Muscle of leg (tissue), 11 donors: Measurements from ENCODE around the gene NBL1. TPM values are rescaled to one million over a fixed set of nuclear protein-coding genes. Genes with fewer than 3 reads are reported as not detected.

ENCODE experiments used
- DNase-seq: peaks from one replicate; pipeline ENCODE4 v3.0.0; 2013
- H3K27ac ChIP-seq: one replicate; pipeline ENCODE4 v1.5.1; 2013; ENCODE audit warnings: mild to moderate bottlenecking, low read length, control low read depth
- H3K27me3 ChIP-seq: one replicate; pipeline ENCODE4 v1.6.1; 2013; ENCODE audit warnings: low read length; ENCODE audit not compliant: control insufficient read depth, insufficient read depth
- H3K36me3 ChIP-seq: one replicate; pipeline ENCODE4 v1.6.1; 2013; ENCODE audit warnings: low read length; ENCODE audit not compliant: control insufficient read depth, insufficient read depth
- H3K4me1 ChIP-seq: one replicate; pipeline ENCODE4 v1.6.1; 2013; ENCODE audit warnings: low read length; ENCODE audit not compliant: control insufficient read depth, insufficient read depth
- H3K4me3 ChIP-seq: one replicate; pipeline ENCODE4 v1.5.1; 2013; ENCODE audit warnings: low read length, control low read depth
- H3K9me3 ChIP-seq: replicated peaks from 2 replicates; pipeline ENCODE4 v1.6.1; 2013; ENCODE audit warnings: low read depth, low read length; ENCODE audit not compliant: control insufficient read depth
- WGBS: methylation state at CpG from one replicate; pipeline ENCODE4 v1.1.5; 2013; ENCODE audit warnings: missing lambda C conversion rate; ENCODE audit not compliant: insufficient coverage; 5-methylcytosine and 5-hydroxymethylcytosine counted together
- polyA plus RNA-seq, 8 donors: library from polyadenylated mRNA; unstranded; fragments of 120-200 nt; gene quantifications; one replicate each; pipeline versions ENCODE4 v1.2.1 to v1.2.3, GENCODE V29; 2013; ENCODE audit warnings: inconsistent platforms in 1 of 8, low replicate concordance in 1 of 8; ENCODE audit not compliant: insufficient read length in 8 of 8, insufficient read depth in 1 of 8
- total RNA-seq: library from RNA; stranded (reverse); fragments of 120-200 nt; gene quantifications from one replicate; pipeline ENCODE4 v1.2.4, GENCODE V29; 2013

Gene NBL1
- total and polyA plus RNA-seq, 9 donors, result 23.8 to 60.6 (median 42.4) TPM

- 3% methylated on average over 71 of the region's 71 CpGs for WGBS
- H3K9me3 ChIP-seq, result no peaks in the 10 kb centered on the region
- peak; percentile 49 for DNase-seq
- H3K27me3 ChIP-seq, result peaks cover 14% of the 10 kb centered on the region
- peaks cover 32% of the 10 kb centered on the region for H3K4me1 ChIP-seq
- peak overlapping the region; percentile 70 for H3K4me3 ChIP-seq
- peak overlapping the region; percentile 71 for H3K27ac ChIP-seq
- no peaks in the 10 kb centered on the region for H3K36me3 ChIP-seq
These were observed 735 bp downstream of the NBL1 start for GRCh38 chr1:19644681-19645410.

DNA sequence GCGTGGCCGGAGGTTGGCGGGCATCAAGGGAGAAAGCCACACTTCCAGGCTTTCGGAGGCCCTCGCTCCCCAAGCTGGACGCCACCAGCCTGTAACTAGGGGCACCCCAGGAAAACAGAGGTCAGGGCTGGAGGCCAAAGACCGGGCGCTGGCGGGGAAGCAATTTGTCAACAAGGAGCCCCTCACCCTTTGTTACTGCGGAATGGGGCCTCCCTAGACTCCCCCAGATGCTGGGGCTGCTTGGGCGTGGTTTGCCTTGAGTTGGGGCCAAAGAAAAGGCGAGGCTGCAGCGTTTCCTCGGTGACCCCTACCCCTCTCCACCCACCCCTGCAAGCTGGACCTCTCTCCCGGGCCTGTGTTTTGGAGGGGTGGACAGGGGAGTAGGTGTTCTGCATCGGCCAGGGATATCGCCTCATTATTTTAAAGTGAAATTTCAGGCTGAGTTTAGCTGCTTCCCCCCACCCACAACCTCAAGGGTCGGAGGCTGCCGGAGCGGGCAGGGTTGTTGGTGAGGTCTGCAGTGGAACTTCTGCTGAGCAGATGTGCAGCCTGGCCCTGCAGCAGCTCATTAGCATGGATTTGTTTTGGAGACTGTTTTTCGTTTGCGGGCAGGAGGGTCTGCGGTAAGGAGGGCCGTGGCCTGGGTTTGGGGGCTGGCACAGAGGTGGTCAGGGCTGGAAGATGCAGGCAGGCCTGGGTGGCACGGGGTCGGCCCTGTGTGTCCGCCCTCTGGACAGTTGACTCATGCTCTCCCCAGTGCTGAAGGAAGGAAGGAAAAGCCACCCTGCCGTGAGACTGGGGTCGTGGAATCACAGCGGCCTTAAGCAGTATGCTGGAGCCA, 1.5 kb downstream of the NBL1 start:
- Histone ChIP-seq H3K4me1 (peaks cover 32% of the 10 kb centered on the region), H3K27me3 (peaks cover 14% of the 10 kb centered on the region)
- DNase-seq, result peak; percentile 54

GRCh38 chr1:19646377-19647319, 2.5 kb downstream of the NBL1 start:
- no peak for DNase-seq
- WGBS, result 69% methylated on average over 5 of the region's 9 CpGs
- H3K9me3 ChIP-seq, result no peaks in the 10 kb centered on the region
- peaks cover 34% of the 10 kb centered on the region for H3K4me1 ChIP-seq
- no peak overlapping the region for H3K27ac ChIP-seq
- peaks cover 14% of the 10 kb centered on the region for H3K27me3 ChIP-seq
- no peaks in the 10 kb centered on the region for H3K36me3 ChIP-seq
- H3K4me3 ChIP-seq, result no peak overlapping the region

More for the DNA sequence above, 1.5 kb downstream of the NBL1 start:
- H3K27ac ChIP-seq, result peak overlapping the region; percentile 71
- H3K4me3 ChIP-seq, result peak overlapping the region; percentile 70
- H3K36me3 ChIP-seq, result no peaks in the 10 kb centered on the region
- 21% methylated on average over 19 of the region's 30 CpGs for WGBS
- no peaks in the 10 kb centered on the region for H3K9me3 ChIP-seq

- H3K4me3 ChIP-seq, result no peak overlapping the region
- H3K27me3 ChIP-seq, result peaks cover 14% of the 10 kb centered on the region
- no peaks in the 10 kb centered on the region for H3K9me3 ChIP-seq
- no peak for DNase-seq
- H3K4me1 ChIP-seq, result peaks cover 37% of the 10 kb centered on the region
- H3K27ac ChIP-seq, result no peak overlapping the region
- no peaks in the 10 kb centered on the region for H3K36me3 ChIP-seq
- 49% methylated on average over 15 of the region's 16 CpGs for WGBS
These were observed 3.5 kb downstream of the NBL1 start for GRCh38 chr1:19647643-19648042.

GRCh38 chr1:19648239-19648638, 4.1 kb downstream of the NBL1 start:
- no peak overlapping the region for H3K27ac ChIP-seq
- H3K4me3 ChIP-seq, result no peak overlapping the region
- H3K4me1 ChIP-seq, result peaks cover 35% of the 10 kb centered on the region
- H3K9me3 ChIP-seq, result no peaks in the 10 kb centered on the region
- WGBS, result 74% methylated on average over 14 of the region's 14 CpGs
- DNase-seq, result no peak
- H3K36me3 ChIP-seq, result no peaks in the 10 kb centered on the region
- H3K27me3 ChIP-seq, result peaks cover 11% of the 10 kb centered on the region

DNA sequence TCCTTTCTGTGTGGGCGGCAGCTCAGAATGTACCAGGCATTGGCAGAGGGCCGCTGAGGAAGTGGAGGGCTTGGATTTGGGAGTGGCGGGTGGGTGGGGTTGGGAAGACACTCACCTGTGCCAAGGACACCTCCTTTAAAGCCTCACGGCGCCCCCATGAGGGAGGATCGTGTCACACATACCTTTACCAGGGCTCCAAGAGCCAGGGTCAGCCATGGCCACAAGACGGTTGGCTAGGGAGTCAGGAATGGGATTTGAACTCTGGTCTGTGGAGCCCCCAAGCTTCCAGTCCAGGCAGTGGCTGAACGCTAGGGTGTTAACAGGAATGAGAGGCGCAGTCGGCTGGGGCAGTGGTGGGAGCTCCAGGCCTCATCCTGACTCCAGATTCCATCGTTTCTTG, 4.6 kb downstream of the NBL1 start:
- no peak for DNase-seq
- 69% methylated on average over 5 of the region's 11 CpGs for WGBS
- H3K4me1 ChIP-seq, result peaks cover 33% of the 10 kb centered on the region

GRCh38 chr1:19650416-19651140, 6.5 kb downstream of the NBL1 start:
- Histone ChIP-seq H3K4me3 (no peak overlapping the region), H3K4me1 (peaks cover 25% of the 10 kb centered on the region), H3K27me3 (peaks cover 2% of the 10 kb centered on the region), H3K27ac (no peak overlapping the region), H3K36me3 (no peaks in the 10 kb centered on the region), H3K9me3 (no peaks in the 10 kb centered on the region)
- no peak for DNase-seq
- WGBS, result 46% methylated on average over 3 of the region's 12 CpGs

More for the DNA sequence above, 4.6 kb downstream of the NBL1 start:
- H3K27me3 ChIP-seq, result peaks cover 6% of the 10 kb centered on the region
- no peak overlapping the region for H3K27ac ChIP-seq
- no peak overlapping the region for H3K4me3 ChIP-seq
- H3K9me3 ChIP-seq, result no peaks in the 10 kb centered on the region
- H3K36me3 ChIP-seq, result no peaks in the 10 kb centered on the region

DNA sequence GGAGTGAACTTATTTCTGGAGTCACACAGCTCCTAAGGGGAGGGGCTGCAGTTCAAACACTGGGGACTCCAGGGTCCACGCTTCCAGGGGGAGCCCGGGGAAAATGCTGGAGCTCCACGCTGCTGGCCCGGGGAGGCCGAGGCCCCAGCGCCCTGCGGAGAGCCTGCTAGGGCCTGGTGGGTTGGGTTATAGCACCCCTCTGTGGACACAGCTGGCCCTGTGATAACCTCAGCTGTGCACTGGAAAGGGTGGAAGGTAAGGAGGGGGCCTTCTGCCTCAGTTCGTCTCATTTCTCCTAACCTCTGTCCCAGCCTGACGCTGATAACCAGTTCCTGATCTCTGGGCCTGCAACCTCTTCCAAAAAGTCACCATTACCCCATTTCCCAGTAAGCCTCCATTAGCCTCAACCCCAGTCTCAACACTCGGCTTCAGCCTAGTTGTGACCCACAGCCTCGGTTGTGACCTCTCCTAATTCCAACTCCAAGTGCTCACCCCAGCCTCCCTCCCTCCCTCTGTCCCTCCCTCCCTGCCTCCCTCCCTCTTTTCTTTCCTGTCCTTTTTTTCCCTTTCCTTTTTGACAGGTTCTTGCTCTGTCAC, 7.1 kb downstream of the NBL1 start:
- DNase-seq, result peak; percentile 72
- no peak overlapping the region for H3K4me3 ChIP-seq
- 28% methylated on average over 5 of the region's 11 CpGs for WGBS
- H3K9me3 ChIP-seq, result no peaks in the 10 kb centered on the region
- H3K27me3 ChIP-seq, result peaks cover 2% of the 10 kb centered on the region
- H3K36me3 ChIP-seq, result no peaks in the 10 kb centered on the region
- peaks cover 18% of the 10 kb centered on the region for H3K4me1 ChIP-seq
- no peak overlapping the region for H3K27ac ChIP-seq

GRCh38 chr1:19654386-19654785, 10.3 kb downstream of the NBL1 start:
- Histone ChIP-seq H3K4me3 (no peak overlapping the region), H3K27me3 (no peaks in the 10 kb centered on the region), H3K27ac (no peak overlapping the region), H3K36me3 (no peaks in the 10 kb centered on the region), H3K4me1 (peaks cover 16% of the 10 kb centered on the region), H3K9me3 (no peaks in the 10 kb centered on the region)
- DNase-seq, result no peak
- 60% methylated on average over 1 of the region's 5 CpGs for WGBS
